WERI-Rb-1 (cell line): Measurements from ENCODE around the gene CDC42EP5.
A peak's percentile ranks its signal among the peaks of the same experiment; 100 is the strongest.

ENCODE experiments used
- DNase-seq: peaks from one replicate; pipeline ENCODE4 v3.0.0-alpha.2; 2020
- H3K27ac ChIP-seq: fragments of 250-450 bp; sonication (Bioruptor Pico); 2 replicates; pipeline ENCODE4 v1.5.1; 2020; ENCODE audit warnings: mild to moderate bottlenecking, moderate library complexity
- H3K27me3 ChIP-seq: fragments of 250-450 bp; sonication (Bioruptor Pico); 2 replicates; pipeline ENCODE4 v1.5.1; 2021; ENCODE audit warnings: mild to moderate bottlenecking, low read depth, moderate library complexity; ENCODE audit not compliant: insufficient read depth, severe bottlenecking
- H3K36me3 ChIP-seq: fragments of 250-450 bp; sonication (Bioruptor Pico); 2 replicates; pipeline ENCODE4 v1.5.1; 2020; ENCODE audit warnings: mild to moderate bottlenecking, moderate library complexity
- H3K4me3 ChIP-seq: 2 replicates; pipeline ENCODE4 v1.5.1; 2011; ENCODE audit warnings: low read depth, mild to moderate bottlenecking, control low read depth, low read length
- H3K9me3 ChIP-seq: fragments of 250-450 bp; sonication (Bioruptor Pico); 2 replicates; pipeline ENCODE4 v1.5.1; 2021; ENCODE audit warnings: mild to moderate bottlenecking, moderate library complexity; ENCODE audit not compliant: severe bottlenecking
- CTCF ChIP-seq: IDR thresholded peaks from 2 replicates; pipeline ENCODE4 v1.5.1; 2011; ENCODE audit warnings: low read depth, mild to moderate bottlenecking, control low read depth, inconsistent platforms, low read length

The CDC42EP5 gene

GRCh38 chr19:54418030-54418929 lies 54.8 kb downstream of the CDC42EP5 start:
- DNase-seq, result no peak
- Histone ChIP-seq H3K27me3 (peaks cover 12% of the 10 kb centered on the region), H3K36me3 (no peaks in the 10 kb centered on the region), H3K27ac (no peak overlapping the region), H3K4me3 (no peak overlapping the region), H3K9me3 (no peaks in the 10 kb centered on the region)
- no peak for TF ChIP-seq CTCF

GRCh38 chr19:54416695-54417491 lies 56.2 kb downstream of the CDC42EP5 start:
- no peak for TF ChIP-seq CTCF
- DNase-seq, result no peak
- H3K4me3 ChIP-seq, result no peak overlapping the region
- no peak overlapping the region for H3K27ac ChIP-seq
- no peaks in the 10 kb centered on the region for H3K36me3 ChIP-seq
- no peaks in the 10 kb centered on the region for H3K9me3 ChIP-seq
- peaks cover 12% of the 10 kb centered on the region for H3K27me3 ChIP-seq

- DNase-seq, result no peak
- Histone ChIP-seq H3K27ac (no peak overlapping the region), H3K9me3 (no peaks in the 10 kb centered on the region), H3K4me3 (peak overlapping the region; percentile 53), H3K36me3 (no peaks in the 10 kb centered on the region), H3K27me3 (peaks cover 14% of the 10 kb centered on the region)
- no peak for TF ChIP-seq CTCF
These were observed 57.0 kb downstream of the CDC42EP5 start for GRCh38 chr19:54415901-54416673.

GRCh38 chr19:54415208-54415900 lies 57.7 kb downstream of the CDC42EP5 start, which contains the start of gene TTYH1:
TTYH1 (plus strand) TSS chr19:54415464; CDS start chr19:54415553, 89 bp downstream.
- H3K27ac ChIP-seq, result no peak within 1 kb of the TSS
- H3K4me3 ChIP-seq, result peak within 1 kb of the TSS; percentile 53
- H3K36me3 ChIP-seq, result no peaks in the 10 kb centered on the region
- H3K27me3 ChIP-seq, result peaks cover 21% of the 10 kb centered on the region
- TF ChIP-seq CTCF, result peak; percentile 65
- no peaks in the 10 kb centered on the region for H3K9me3 ChIP-seq
- DNase-seq, result peak; percentile 48
